EH (cell line): ENCODE data around the gene C19orf73.
"Not testable (repeated sequence)": the region's sequence is repeated elsewhere in the genome, so short reads cannot be mapped to it uniquely, and the experiment has no call there.

ENCODE experiments used
- DNase-seq: peaks from one replicate; pipeline ENCODE4 v3.0.0-alpha.2; 2015; ENCODE audit warnings: low read depth

The C19orf73 gene

DNA sequence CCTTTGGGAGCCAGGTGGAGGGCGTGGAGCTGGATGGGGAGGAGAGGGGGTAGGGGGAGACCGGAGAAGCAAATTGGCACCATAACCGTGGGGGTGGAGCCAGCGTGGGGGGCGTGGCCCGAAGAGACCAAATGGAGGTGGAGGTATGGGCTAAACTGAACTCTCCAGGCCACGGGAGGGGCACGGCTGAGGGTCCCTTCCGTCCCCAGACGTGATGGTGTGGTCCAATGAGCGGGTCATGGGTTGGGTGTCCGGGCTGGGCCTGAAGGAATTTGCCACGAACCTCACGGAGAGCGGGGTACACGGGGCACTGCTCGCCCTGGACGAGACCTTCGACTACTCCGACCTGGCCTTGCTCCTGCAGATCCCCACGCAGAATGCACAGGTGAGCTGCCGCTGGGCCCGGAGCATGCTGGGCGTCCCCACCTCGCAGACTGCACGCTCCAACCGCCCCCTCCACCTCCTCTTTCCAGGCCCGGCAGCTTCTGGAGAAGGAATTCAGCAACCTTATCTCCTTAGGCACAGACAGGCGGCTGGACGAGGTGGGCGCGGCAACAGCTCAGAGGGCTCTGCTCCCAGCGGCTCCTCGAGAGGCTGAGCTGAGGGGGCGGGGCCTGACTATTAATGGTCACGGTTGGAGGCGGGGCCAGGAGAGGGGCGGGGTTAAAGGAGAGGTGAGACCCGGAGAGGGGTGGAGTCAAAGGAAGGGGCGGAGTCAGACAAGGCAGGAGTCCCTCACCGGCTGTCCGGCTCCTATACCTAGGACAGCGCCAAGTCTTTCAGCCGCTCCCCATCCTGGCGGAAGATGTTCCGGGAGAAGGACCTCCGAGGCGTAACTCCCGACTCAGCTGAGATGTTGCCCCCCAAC, 30.1 kb upstream of the C19orf73 start:
- peak; percentile 96 for DNase-seq

DNA sequence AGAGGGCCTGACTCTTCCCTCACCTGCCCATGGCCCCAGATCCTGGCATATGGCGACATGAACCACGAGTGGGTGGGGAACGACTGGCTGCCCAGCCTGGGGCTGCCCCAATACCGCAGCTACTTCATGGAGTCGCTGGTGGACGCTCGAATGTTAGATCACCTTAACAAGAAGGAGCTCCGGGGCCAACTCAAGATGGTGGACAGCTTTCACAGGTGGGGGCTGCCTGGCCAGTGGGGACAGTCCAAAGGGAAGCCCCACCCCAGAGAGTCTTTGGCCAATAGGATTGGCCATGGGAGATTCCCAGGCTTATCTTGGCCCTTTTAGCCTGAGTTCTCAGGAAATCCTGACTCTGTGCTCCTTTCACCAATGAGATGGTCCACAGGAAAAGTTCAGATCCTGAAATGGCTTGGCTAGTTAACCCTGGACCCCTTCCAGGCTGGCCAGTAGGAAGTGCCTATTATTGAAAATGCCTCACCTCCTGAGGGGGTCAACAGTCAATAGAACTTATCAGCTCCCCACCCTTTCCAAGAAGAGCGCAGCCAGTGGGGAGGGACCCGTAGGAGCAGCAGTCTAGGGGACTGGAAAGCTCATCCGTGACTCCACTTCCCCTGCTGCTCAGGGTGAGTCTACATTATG, 29.2 kb upstream of the C19orf73 start:
- DNase-seq: no peak

DNA sequence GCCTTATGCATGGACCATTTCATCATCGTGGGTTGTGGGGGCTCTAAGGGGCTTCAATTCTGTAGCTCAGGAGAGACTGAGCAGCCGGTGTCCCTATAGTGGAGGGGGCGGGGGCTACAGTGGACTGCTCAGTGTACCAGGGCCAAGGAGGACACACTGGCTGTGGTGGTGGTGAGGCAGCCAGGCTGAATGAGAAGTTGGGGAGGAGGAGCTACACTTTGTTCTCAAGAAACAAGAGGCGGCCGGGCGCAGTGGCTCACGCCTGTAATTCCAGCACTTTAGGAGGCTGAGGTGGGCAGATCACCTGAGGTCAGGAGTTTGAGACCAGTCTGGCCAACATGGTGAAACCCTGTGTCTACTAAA, 27.4 kb upstream of the C19orf73 start:
- DNase-seq: not testable (repeated sequence)

DNA sequence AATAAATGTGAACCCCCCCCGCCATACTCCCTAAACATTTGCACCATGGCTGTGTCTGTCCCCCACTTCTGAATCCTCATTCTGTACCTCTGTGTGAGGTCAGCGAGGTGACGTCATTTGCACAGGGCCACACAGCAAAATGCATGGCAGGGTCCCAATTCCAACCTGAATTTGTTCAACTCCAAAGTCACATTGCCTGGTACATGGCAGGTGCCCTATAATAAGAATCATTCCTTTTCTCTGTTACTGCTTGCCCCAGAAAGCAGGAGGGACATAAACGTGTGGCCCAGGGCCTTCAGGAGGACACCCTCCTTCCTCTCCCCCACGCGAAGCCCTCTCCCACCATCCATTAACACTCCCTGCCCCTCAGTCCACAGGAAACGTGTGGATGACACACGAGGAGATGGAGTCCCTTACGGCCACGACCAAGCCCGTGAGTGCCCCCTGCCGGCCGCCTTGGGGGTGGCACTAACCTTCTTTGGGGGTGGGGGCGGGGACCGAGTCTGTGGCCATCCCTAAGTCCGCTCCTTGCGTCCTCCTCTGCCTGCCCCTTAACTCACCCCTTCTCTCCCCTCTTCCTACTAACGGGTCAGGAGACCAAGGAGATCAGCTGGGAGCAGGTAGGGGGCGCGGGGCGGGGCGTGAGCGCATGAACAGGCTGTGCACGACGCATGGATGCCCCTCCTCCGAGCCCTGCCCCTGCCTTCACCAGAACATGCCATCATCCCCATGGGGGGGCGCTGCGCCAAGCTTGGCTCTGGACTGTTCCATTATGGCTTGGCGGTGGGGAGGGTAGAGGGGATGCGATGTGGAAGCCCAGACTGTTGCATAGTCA, 26.8 kb upstream of the C19orf73 start:
- peak; percentile 72 for DNase-seq

DNA sequence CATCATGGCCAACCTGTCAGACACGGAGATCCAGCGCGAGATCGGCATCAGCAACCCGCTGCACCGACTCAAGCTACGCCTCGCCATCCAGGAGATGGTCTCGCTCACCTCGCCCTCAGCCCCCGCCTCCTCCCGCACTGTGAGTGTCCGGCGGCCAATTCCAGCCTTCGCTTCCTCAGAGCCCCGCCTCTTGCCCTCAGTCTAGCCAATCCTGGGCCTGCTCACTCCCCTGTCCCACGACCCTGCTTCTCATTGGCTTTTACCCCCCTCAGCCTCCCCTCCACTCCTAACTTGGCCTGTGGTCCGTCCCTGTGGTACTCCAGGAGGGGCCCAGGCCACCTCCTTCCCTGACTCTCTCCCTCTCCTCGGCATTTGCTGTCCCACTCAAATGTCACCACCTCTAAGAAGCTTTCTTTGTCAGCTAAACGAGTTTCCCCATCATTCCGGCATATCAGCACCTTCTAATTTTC, 24.0 kb upstream of the C19orf73 start:
- DNase-seq: peak; percentile 95

DNA sequence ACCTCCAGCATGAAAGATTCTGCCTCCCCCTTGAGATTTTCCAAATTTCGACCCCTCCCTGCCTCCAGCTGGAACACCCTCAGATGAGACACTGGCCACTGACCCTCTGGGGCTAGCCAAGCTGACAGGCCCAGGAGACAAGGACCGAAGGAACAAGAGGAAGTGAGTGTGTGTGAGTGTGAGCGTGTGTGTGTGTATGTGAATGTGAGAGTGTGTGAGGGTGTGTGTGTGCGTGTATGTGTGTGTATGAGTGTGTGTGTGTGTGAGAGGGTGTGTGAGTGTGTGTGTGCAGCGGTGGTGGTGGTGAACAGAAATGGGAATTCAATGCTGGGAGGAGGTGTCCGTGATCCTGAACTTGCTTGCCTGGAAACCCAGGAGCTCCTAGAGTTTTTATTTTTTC, 22.4 kb upstream of the C19orf73 start:
- no peak for DNase-seq

DNA sequence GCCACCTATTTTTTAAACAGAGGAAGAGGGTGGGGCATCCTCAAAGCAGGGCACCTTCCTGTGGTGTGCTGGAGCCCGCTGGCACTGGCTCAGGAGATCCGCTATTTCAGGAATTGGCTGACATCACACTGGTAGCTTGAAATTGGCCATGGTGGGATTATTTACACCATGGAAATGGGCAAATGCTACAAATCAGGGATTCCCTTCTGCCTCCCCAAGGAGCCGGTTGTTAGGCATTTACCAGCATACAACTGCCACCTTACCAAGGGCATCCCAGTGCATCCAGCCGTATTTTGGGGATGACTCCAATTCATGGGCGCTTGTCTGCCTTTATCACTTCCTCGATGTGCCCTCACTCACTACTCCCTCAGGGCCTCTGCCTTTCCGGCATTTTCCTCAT, 22.0 kb upstream of the C19orf73 start:
- no peak for DNase-seq

DNA sequence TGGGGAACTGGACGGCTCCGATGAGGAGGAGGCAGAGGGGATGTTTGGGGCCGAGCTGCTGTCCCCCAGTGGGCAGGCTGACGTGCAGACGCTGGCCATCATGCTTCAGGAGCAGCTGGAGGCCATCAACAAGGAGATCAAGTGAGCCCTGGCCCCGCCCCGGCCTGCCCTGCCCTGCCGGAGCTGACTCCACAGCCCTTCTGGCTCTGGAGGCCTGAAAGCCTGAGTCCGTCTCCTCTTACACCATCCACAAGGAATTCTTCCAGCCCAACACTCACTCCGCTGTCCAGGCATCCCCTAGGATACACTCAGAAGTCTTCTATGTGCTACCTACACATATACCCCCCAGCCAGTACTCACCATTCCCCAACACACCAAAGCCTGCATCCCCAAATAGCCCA, 17.8 kb upstream of the C19orf73 start:
- DNase-seq: no peak

DNA sequence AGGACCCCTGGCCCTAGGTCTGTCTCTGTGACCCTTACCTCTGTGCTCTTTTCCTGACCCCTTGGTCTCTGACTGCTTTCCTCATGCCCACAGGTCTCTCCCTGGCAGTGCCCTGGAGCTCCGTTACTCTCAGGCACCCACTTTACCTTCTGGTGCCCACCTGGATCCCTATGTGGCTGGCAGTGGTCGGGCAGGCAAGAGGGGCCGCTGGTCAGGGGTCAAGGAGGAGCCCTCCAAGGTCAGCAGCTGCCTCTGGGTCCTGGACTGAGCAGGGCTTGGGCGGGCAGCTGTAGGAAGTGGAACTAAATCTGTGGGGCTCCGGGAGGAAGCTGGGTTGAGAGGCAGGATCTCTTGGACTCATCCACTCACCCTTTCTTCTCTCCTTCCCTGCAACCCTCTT, 16.7 kb upstream of the C19orf73 start:
- no peak for DNase-seq

DNA sequence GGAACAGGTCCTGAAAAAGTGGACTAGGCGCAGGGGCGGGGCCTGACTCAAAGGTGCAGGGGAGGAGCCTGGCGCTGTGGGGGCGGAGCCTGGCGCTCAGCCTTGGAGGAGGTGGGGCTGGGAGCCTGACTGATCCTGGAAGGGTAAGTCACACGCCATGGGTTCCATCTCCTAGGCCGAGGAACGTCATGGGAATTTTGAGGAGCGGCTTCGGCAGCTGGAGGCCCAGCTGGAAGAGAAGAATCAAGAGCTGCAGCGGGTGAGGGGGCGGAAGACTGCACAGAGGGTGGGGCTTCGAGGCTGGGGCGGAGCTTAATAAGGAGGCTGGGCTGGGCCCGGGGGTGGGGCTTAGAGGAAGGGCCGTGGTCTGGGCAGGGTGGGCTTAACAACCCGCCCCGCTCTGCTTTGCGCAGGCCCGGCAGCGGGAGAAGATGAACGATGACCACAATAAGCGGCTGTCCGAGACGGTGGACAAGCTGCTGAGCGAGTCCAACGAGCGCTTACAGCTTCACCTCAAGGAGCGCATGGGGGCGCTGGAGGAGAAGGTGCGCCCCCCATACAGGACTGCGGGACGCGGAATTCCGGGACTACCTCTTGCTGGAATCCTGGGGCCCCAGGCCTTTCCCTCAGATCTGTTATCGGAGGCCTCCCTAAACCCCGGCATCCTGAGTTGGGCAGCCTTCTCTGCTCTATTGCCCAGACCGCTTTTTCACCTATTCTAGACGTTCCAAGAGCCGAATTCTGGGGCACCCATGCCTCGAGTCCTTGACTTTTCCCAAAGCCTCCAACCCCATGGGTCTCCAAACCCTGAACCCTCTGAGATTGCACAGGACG, 14.9 kb upstream of the C19orf73 start:
- DNase-seq: peak; percentile 74

DNA sequence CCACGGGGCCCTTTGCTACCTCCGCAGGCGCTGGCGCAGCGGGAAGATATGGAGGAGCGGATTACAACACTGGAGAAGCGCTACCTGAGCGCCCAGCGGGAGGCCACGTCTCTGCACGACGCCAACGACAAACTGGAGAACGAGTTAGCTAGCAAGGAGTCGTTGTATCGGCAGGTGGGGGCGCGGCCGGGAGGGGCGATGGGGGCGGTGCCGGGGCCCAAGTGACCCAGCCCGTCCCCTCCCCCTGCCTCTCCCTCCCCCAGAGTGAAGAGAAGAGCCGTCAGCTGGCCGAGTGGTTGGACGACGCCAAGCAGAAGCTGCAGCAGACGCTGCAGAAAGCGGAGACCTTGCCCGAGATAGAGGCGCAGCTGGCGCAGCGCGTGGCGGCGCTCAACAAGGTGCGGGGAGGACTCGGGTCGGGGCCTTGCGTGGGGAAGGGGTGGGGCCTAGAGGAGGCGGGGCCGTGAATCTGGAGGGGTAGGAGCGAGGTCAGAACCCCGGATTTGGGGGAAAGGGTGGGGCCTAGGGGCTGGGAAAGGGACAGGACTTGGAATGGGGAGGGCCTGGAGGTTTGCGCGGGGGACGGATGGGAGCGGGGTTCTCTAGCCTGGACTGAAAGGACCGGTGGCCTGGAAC, 14.1 kb upstream of the C19orf73 start:
- DNase-seq: no peak

DNA sequence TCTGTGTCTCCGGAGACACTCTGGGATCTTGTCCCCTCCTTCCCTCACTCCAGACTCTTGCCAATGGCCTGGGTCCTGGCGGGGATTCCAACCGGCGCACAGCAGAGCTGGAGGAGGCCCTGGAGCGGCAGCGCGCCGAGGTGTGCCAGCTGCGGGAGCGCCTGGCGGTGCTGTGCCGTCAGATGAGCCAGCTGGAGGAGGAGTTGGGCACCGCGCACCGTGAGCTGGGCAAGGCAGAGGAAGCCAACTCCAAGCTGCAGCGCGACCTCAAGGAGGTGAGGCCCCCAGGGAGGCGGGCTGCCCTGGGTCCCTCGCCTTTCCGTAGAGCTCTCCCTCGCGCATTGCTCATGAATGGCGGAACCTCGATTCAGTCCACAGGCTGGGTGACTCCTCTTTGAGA, 11.4 kb upstream of the C19orf73 start:
- DNase-seq: no peak

DNA sequence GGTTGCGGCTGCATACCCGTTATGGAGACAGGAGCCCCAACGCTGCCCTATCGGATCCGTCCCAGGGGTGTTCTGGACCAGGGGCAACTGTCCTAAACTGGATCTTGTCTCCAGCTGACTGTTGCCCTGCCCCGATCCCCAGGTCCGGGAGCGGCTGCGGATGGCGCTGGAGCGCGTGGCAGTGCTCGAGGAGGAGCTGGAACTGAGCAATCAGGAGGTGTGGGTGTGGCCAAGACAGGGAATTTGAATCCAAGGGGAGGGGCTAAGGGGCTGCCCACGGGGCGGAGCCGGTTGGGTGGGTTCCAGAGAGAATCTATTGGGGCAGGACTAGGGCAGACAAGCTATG, 10.3 kb upstream of the C19orf73 start:
- DNase-seq: no peak

DNA sequence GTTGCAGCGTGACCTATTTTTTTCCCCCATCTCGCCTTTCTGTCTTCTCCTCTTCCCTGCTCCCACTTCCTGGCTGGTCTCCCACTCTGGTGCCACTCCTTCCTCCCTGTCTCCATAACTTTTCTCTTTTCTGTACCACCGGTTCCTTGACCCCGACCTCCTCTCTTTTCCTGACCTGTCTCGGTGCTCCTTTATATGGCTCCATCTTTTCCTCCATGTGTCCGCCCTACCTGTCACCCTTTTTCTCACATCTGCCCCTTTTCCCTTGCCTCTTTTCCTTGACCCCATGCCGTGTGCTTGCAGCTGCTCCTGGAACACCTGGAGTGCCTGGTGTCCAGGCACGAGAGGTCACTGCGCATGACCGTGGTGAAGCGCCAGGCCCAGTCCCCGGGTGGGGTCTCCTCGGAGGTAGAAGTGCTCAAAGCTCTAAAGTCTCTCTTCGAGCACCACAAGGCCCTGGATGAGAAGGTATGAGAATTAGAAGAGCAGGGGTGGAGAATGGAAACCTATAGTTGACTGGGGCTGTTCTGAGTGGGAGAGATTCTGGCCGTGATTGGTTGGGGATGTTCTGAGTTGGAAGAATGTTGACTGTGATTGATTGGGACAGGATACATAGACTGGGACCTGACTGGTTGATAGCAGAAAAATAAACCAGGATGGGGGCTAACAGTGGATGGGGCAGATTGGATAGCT, 9.7 kb upstream of the C19orf73 start:
- no peak for DNase-seq

DNA sequence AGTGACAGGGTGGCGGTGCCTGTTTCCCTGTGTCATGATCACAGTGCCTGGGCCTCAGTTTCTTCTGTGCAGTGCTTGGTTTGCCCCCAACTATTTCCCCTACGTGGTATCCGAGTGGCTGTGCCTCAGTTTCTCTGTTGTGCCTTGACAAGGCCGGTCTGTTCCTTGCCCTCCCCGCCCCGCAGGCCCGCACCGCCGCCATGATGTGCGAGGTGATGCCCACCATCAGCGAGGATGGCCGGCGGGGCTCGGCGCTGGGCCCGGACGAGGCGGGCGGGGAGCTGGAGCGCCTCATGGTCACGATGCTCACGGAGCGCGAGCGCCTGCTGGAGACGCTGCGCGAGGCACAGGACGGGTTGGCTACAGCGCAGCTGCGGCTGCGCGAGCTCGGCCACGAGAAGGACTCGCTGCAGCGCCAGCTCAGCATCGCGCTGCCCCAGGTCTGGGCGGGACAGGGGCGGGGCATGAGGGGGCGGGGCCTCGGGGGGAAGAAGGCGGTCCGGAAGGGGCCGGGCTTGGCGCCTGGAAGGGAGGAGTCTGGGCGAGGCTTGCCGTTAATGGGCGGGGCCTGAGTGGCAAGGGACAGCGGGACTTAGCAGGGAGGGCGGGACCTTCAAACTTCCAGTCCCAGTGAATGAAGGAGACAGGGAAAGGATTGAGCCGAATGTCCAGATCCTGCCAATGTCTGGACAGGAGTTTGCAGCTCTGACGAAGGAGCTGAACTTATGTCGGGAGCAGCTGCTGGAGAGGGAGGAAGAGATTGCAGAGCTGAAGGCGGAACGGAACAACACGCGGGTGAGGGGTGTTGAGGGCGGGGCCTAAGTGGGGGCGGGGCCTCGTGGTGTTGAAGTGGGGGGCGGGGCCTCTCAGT, 9.0 kb upstream of the C19orf73 start:
- peak; percentile 98 for DNase-seq

DNA sequence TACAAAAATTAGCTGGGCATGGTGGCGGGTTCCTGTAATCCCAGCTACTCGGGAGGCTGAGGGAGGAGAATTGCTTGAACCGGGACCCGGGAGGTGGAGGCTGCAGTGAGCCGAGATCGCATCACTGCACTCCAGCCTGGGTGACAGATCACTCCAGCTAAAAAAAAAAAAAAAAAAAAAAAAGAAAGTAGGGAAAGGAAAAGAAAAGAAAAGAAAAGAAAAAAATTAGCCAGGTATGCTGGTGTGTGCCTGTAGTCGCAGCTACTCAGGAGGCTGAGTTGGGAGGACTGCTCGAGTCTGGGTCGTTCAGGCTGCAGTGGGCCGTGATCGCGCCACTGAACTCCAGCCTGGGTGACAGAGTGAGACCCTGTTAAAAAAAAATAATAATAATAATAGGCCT, 8.3 kb upstream of the C19orf73 start:
- not testable (repeated sequence) for DNase-seq

DNA sequence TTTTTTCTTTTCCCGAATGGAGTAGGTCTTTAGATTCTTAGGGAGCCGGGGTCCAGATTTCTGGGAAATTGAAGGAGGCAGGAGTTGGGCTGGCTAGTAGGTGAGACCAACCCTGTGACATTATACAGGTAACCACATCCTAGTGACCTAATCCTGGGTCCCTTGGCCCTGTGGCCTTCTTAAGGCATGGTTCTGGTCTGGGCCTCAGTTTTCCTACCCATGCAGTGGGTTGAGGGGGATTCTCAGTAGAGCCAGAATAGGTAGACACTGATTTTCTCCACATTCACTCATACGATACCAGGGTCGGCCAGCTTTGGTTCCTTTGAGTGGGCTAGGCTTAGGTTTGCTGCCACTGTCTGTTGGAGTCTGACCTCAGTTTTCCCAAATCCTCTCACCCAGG, 7.6 kb upstream of the C19orf73 start:
- no peak for DNase-seq

DNA sequence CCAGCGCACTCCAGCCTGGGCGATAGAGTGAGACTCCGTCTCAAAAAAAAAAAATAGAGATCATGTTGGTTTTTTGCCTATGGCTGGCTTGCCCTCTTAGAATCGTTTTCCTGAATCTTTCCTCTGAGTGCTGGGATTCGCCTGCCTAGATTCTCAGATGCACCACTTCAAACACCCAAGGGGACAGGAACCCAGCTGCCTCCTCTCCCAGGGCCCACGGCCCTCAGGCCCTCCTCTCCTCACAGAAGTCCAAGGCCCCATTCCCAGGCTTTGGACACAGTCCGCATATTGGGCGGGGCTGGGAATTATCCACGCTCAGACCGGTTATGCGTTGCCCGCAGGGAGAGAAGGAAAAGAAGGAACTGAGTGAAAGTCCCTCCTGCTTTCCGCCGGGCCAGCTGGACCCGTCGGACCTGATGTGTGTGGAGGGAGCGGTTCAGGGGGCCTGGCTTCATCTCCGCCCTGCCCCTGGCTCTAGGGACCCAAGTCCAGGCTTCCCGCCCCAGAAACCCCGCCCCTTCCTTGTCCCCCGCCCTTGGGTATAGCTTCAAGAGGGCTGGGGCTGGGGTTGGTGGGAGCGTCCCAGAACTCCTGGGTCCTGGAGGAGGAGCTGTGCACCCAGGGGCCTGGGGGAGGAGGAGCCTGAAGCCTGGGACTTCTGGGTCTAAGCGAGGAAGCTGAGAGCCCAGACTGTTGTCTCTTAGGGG, 6.2 kb upstream of the C19orf73 start:
- DNase-seq: no peak

DNA sequence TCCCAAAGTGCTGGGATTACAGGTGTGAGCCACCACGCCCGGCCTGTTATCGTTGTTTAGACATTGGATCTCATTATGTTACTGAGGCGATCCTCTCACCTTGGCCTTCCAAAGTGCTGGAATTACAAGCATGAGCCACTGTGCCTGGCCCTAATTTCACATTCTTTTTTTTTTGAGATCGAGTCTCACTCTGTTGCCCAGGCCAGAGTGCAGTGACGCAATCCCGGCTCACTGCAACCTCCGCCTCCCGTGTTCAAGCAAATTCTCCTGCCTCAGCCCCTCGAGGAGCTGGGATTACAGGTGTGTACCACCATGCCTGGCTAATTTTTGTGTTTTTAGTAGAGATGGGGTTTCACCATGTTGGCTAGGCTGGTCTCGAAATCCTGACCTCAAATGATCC, 4.3 kb upstream of the C19orf73 start:
- DNase-seq: not testable (repeated sequence)
